Aorta (tissue), 5 donors: Measurements from ENCODE around the gene PTPRD. TPM values are rescaled to one million over a fixed set of nuclear protein-coding genes. Genes with fewer than 3 reads are reported as not detected.

Experiments used
- ATAC-seq: fragments of 200-7000 bp; cut with Tn5 transposase; one replicate; pipeline ENCODE4 v1.9.1; 2022; ENCODE audit warnings: moderate library complexity; ENCODE audit not compliant: low FRiP score
- DNase-seq, 2 donors: peaks; one replicate each; pipeline ENCODE4 v3.0.0-alpha.2; 2020
- H3K27ac ChIP-seq, 2 donors: one replicate each; pipeline ENCODE4 v1.5.1; 2013; ENCODE audit warnings: low read length in 2 of 2, mild to moderate bottlenecking in 2 of 2, moderate library complexity in 2 of 2, control low read depth in 1 of 2, inconsistent platforms in 1 of 2, low read depth in 1 of 2
- H3K27me3 ChIP-seq, 2 donors: one replicate each; pipeline ENCODE4 v1.6.1; 2013; ENCODE audit warnings: control low read depth in 1 of 2, low read length in 1 of 2, mild to moderate bottlenecking in 1 of 2, moderate library complexity in 1 of 2; ENCODE audit not compliant: insufficient read depth in 2 of 2, control insufficient read depth in 1 of 2
- H3K36me3 ChIP-seq, 2 donors: one replicate each; pipeline ENCODE4 v1.6.1; 2013; ENCODE audit warnings: control low read depth in 1 of 2, low read length in 1 of 2, mild to moderate bottlenecking in 1 of 2; ENCODE audit not compliant: insufficient read depth in 2 of 2, control insufficient read depth in 1 of 2
- H3K4me1 ChIP-seq, 2 donors: one replicate each; pipeline ENCODE4 v1.6.1; 2013; ENCODE audit warnings: low read length in 2 of 2, control low read depth in 1 of 2, mild to moderate bottlenecking in 1 of 2, moderate library complexity in 1 of 2; ENCODE audit not compliant: insufficient read depth in 2 of 2, control insufficient read depth in 1 of 2
- H3K4me3 ChIP-seq, 2 donors: one replicate each; pipeline ENCODE4 v1.5.1; 2013; ENCODE audit warnings: low read length in 2 of 2, control low read depth in 1 of 2, mild to moderate bottlenecking in 1 of 2
- H3K9me3 ChIP-seq: one replicate; pipeline ENCODE4 v1.6.1; 2013; ENCODE audit warnings: mild to moderate bottlenecking, low read length; ENCODE audit not compliant: control insufficient read depth
- WGBS, 2 donors: extraction: QIAGEN DNeasy Blood & Tissue Kit; methylation state at CpG; one replicate each; pipeline ENCODE4 v1.1.7; 2013; 5-methylcytosine and 5-hydroxymethylcytosine counted together
- intact Hi-C, 2 donors: fragments of 100-400 bp; cut with DNase I; formaldehyde crosslinking; loops; one replicate each; pipeline versions ENCODE4 v1.14.2 to v1.15.0; 2022
- polyA plus RNA-seq, 2 donors: library from polyadenylated mRNA; stranded (reverse); fragments of 200-250 nt; gene quantifications; one replicate each; pipeline ENCODE4 v1.2.3, GENCODE V29; 2013
- total RNA-seq, 2 donors: library from RNA; stranded (reverse); fragmentation: NEBNext Ultra II Directional; extraction: Animal tissue kit (Norgen Biotek cat#: 25700); gene quantifications; one replicate each; pipeline ENCODE4 v1.2.1, GENCODE V29; 2021
- donor health status: healthy with polysubstance abuse.
- donor health status: Bipolar disorder and iron deficiency.
- donor health status: DM: no; HTN: no; CAD: no.
- donor health status: DM: no; HTN: no; CAD: no.
- donor health status: DM: yes; HTN: yes; CAD: no.

Gene PTPRD
- total and polyA plus RNA-seq, 4 donors, result 1.5 to 92.0 (median 29.4) TPM

DNA sequence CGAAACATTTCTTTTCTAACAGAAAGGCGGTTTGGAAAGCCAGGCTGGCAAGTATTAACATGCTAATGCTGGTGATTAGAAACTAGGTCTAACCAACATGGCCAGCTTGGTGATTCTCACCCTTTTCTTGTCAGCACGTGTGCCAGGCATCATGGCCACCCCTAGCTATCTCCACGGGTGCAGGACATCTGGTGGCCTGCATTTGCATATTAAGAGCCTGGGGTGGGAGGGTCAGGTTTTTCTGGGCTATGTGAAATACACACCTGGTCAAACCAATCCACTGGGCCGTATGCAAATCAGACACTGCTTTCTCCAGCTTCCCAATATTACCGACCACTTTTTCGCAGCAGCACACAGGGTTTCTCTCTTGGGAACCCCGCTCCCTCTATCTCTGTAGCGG is 612.1 kb downstream of the PTPRD start:
- Histone ChIP-seq H3K27ac (no peak overlapping the region), H3K36me3 (no peaks in the 10 kb centered on the region), H3K4me3 (no peak overlapping the region), H3K27me3 (no peaks in the 10 kb centered on the region), H3K4me1 (no peaks in the 10 kb centered on the region), H3K9me3 (no peaks in the 10 kb centered on the region)
- 92 to 94% methylated on average over 9 of the region's 9 CpGs for WGBS, 2 donors
- intact Hi-C loops, result no loop called here
- DNase-seq (no peak), ATAC-seq (no peak)

DNA sequence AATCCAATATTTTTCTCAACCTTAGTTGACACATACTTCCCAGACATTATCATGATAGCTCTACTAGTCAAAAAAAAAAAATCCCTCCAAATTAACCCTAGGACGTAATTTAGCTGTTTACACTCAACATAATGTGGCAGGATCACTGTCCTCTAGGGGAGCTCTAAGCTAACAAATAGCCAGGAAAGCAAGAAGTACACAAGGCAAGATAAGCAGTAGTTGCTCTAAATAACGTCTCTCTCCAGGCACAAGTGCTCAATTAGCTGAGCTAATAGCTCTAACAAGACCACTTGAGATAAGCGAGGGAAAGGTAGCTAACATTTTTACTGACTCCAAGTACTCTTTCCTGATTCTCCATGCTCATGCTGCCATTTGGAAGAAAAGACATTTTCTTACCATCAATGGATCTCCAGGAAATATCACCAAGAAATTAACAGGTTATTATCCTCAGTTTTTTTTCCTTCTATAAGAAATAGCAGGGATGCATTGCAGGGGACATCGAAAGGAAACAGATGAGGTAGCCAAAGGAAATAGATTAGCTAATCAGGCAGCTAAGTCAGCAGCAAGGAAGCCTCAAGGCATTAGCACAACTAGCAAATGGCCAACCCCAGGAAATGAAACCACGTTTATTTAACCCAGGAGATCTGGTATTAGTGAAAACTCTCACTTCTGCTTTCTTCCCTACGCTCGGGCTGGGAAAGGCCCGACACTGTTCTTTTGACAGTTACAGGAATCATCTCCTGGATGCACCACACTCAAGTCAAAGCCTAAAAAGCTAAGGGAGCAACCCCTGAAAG is 614.1 kb downstream of the PTPRD start:
- DNase-seq (no peak), ATAC-seq (no peak)
- Histone ChIP-seq H3K27me3 (no peaks in the 10 kb centered on the region), H3K4me1 (no peaks in the 10 kb centered on the region), H3K36me3 (no peaks in the 10 kb centered on the region), H3K9me3 (no peaks in the 10 kb centered on the region), H3K27ac (no peak overlapping the region), H3K4me3 (no peak overlapping the region)
- 64 to 67% methylated on average over 8 of the region's 8 CpGs for WGBS, 2 donors
- intact Hi-C loops, result no loop called here

DNA sequence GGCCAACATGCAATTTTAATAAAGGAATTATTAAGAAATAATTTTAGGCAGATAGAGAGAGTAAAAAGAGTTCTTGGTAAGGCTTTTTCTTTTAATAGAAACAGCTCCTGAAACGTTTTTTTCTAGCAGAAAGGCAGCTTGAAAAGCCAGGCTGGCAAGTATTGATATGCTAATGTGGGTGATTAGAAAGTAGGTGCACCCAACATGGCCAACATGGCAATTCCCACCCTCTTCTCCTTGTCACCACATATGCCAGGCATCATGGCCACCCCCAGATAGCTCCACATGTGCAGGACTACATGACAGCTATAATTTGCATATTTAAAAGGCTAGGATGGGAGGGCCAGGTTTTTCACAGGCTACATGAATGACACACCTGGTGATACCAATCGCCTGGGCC is 615.2 kb downstream of the PTPRD start:
- H3K4me1 ChIP-seq, result no peaks in the 10 kb centered on the region
- no peak for ATAC-seq
- 51 to 56% methylated on average over 2 of the region's 2 CpGs for WGBS, 2 donors

DNA sequence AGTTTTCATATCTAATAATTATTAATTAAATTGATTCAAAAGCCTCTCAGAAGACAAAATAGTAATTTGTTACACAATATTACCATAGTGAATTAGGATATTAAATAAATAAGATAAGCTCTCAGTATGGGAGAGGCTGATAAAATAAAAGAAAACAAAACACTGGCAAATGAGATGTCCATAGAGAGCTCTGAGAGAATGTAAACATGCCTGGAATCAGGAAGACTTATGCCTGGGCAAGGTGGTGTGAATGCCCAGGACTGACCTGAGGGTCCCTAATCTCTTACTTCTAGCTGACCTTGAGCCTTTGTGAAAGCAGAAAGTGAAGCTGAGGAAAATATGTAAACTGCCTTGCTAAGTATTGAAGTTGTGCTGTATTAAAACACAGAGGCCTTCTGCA is 616.5 kb downstream of the PTPRD start:
- Histone ChIP-seq H3K27me3 (no peaks in the 10 kb centered on the region), H3K36me3 (no peaks in the 10 kb centered on the region), H3K4me1 (no peaks in the 10 kb centered on the region), H3K9me3 (no peaks in the 10 kb centered on the region), H3K4me3 (no peak overlapping the region), H3K27ac (no peak overlapping the region)
- intact Hi-C loops, result no loop called here
- DNase-seq, result no peak
- ATAC-seq, result no peak

More for the DNA sequence above, 615.2 kb downstream of the PTPRD start:
- intact Hi-C loops, result no loop called here
- Histone ChIP-seq H3K9me3 (no peaks in the 10 kb centered on the region), H3K27ac (no peak overlapping the region), H3K4me3 (no peak overlapping the region), H3K27me3 (no peaks in the 10 kb centered on the region), H3K36me3 (no peaks in the 10 kb centered on the region)
- DNase-seq, result no peak

DNA sequence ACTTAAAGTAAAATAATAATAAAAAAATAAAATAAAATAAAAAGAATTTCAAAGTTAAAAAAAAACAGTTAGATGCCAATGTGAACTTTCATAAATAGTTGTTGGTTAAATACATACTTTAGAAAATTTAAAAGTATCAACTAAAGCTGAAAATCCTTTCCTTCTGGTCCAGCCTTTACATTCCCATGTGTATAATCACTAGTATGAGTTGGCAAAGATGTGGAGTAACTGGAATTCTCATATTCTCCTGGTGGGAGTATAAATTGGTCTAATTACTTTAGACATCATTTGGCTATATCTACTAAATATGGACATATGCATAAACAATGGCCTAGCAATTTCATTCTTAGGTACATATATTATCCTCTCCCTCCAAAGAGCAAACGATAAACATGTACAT is 619.9 kb downstream of the PTPRD start:
- no peaks in the 10 kb centered on the region for H3K9me3 ChIP-seq
- no peaks in the 10 kb centered on the region for H3K4me1 ChIP-seq
- no peak overlapping the region for H3K27ac ChIP-seq
- no peak for DNase-seq
- H3K27me3 ChIP-seq, result no peaks in the 10 kb centered on the region
- whole genome bisulfite sequencing, 2 donors, result 96 to 97% methylated on average over 1 of the region's 1 CpG
- no peak overlapping the region for H3K4me3 ChIP-seq
- no peaks in the 10 kb centered on the region for H3K36me3 ChIP-seq
- no peak for ATAC-seq
- intact Hi-C loops, result no loop called here

DNA sequence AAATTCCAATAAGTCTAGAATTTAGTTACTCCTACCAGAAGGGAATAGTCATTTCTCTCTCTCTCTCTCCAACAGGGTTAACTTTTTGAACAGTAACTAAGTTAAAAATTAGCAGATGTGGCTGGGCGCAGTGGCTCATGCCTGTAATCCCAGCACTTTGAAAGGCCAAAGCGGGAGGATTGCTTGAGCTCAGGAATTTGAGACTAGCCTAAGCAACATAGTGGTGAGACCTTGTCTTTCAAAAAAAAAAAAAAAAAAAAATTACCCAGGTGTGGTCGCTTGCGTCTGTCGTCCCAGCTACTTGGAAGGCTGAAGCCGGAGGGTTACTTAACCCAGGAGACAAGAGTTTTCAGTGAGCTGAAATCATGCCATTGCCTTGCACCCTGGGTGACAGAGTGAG is 639.7 kb downstream of the PTPRD start:
- Histone ChIP-seq H3K27ac (no peak overlapping the region), H3K9me3 (no peaks in the 10 kb centered on the region), H3K4me3 (no peak overlapping the region), H3K36me3 (no peaks in the 10 kb centered on the region), H3K27me3 (no peaks in the 10 kb centered on the region), H3K4me1 (no peaks in the 10 kb centered on the region)
- WGBS, 2 donors, result 93 to 94% methylated on average over 6 of the region's 6 CpGs
- ATAC-seq (no peak), DNase-seq (no peak)
- intact Hi-C loops, result no loop called here

DNA sequence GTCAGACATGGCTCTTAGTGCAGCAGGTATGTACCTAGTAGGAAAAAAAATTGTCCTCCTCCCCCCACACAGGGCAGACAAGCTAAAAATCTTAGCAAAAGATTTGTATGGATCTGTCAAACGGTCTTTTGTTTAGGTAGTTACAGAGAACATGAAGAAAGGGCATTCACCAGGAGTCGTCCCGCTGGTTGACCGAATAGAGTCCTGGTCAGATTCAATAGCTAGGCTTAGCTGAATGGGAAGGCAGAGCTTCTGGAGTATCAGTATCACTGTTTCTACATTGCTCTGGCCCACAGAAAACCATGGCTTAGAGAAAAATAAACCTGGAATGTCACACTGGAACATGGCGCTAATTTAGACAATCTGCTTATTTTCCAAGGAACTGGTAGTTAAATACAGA is 642.3 kb downstream of the PTPRD start:
- 94% methylated on average over 5 of the region's 5 CpGs for WGBS, 2 donors
- intact Hi-C loops, result no loop called here
- no peak for DNase-seq

DNA sequence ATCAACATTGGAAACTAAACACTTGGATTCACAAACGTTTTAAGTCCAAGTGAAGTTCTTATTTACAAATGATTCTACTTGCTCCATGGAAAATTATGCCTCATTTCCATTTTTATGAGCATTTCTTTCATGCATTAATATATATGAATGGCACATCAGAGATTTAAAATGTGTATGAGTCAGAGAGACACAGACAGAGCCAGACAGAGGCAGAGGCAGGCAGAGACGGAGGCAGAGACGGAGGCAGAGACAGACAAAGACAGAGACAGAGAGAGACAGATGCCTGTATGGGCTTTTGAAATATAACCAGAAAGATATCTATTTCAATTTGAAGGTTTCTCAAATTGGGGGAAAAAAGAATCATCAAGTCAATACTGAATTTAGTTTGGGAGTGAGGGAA is 649.0 kb downstream of the PTPRD start:
- Histone ChIP-seq H3K4me3 (no peak overlapping the region), H3K27me3 (no peaks in the 10 kb centered on the region), H3K36me3 (no peaks in the 10 kb centered on the region), H3K4me1 (no peaks in the 10 kb centered on the region), H3K27ac (no peak overlapping the region), H3K9me3 (no peaks in the 10 kb centered on the region)
- ATAC-seq (no peak), DNase-seq (no peak)
- WGBS, 2 donors, result 52 to 63% methylated on average over 3 of the region's 3 CpGs
- intact Hi-C loops, result no loop called here

More for the DNA sequence above, 642.3 kb downstream of the PTPRD start:
- H3K27me3 ChIP-seq, result no peaks in the 10 kb centered on the region
- no peak for ATAC-seq
- no peak overlapping the region for H3K27ac ChIP-seq
- no peaks in the 10 kb centered on the region for H3K4me1 ChIP-seq
- H3K4me3 ChIP-seq, result no peak overlapping the region
- H3K9me3 ChIP-seq, result no peaks in the 10 kb centered on the region
- H3K36me3 ChIP-seq, result no peaks in the 10 kb centered on the region

DNA sequence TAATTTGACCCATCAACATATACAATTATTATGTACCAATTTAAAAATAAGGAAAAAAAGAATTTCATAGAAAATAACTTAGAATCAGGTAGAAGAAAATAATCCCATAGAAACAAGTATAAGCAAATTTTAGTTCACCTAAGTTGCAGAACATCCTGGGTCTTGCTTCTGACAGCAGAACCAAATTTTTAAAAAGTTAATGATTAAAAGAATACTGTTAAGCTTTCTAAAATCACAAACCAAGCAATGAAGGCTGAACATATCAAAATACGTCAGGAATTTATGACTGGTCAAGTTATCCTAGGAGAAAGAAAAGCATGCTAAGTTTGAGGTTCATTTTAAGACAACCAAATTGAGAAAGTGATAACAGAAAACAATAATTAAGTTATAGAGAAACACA is 650.9 kb downstream of the PTPRD start:
- no peaks in the 10 kb centered on the region for H3K9me3 ChIP-seq
- H3K4me3 ChIP-seq, result no peak overlapping the region
- no peaks in the 10 kb centered on the region for H3K36me3 ChIP-seq
- H3K4me1 ChIP-seq, result no peaks in the 10 kb centered on the region
- H3K27ac ChIP-seq, result no peak overlapping the region
- WGBS, 2 donors, result 37 to 56% methylated on average over 1 of the region's 1 CpG
- no peak for DNase-seq
- no peak for ATAC-seq
- no peaks in the 10 kb centered on the region for H3K27me3 ChIP-seq
- intact Hi-C loops, result no loop called here
